Immature natural killer cell (primary cell): ENCODE measurements around the gene ZNF444. TPM values are rescaled to one million over a fixed set of nuclear protein-coding genes. Genes with fewer than 3 reads are reported as not detected.
A peak's percentile ranks its signal among the peaks of the same experiment; 100 is the strongest.

ENCODE experiments used
- DNase-seq, 3 donors: peaks; one replicate each; pipeline ENCODE4 v3.0.0; 2022; ENCODE audit warnings: mixed read lengths in 1 of 3
- H3K27ac Mint-ChIP-seq, 6 donors: one replicate each; pipeline ENCODE4 v1.8.0; 2020; ENCODE audit warnings: mixed read lengths in 6 of 6, mild to moderate bottlenecking in 5 of 6, inconsistent platforms in 4 of 6, moderate library complexity in 3 of 6
- H3K27me3 Mint-ChIP-seq, 3 donors: one replicate each; pipeline ENCODE4 v1.8.0; 2020 to 2021; ENCODE audit warnings: low read depth in 3 of 3, mild to moderate bottlenecking in 3 of 3, mixed read lengths in 3 of 3, moderate library complexity in 3 of 3, inconsistent platforms in 1 of 3
- H3K36me3 Mint-ChIP-seq, 3 donors: one replicate each; pipeline ENCODE4 v1.8.0; 2020; ENCODE audit warnings: mixed read lengths in 3 of 3, inconsistent platforms in 2 of 3, mild to moderate bottlenecking in 2 of 3
- H3K4me1 Mint-ChIP-seq, 2 donors: one replicate each; pipeline ENCODE4 v1.8.0; 2020; ENCODE audit warnings: inconsistent platforms in 2 of 2, mild to moderate bottlenecking in 2 of 2, mixed read lengths in 2 of 2, moderate library complexity in 1 of 2
- H3K4me3 Mint-ChIP-seq, 5 donors: one replicate each; pipeline ENCODE4 v1.8.0; 2020; ENCODE audit warnings: mild to moderate bottlenecking in 5 of 5, mixed read lengths in 5 of 5, inconsistent platforms in 3 of 5, moderate library complexity in 3 of 5
- H3K9me3 Mint-ChIP-seq, 6 donors: one replicate each; pipeline ENCODE4 v1.8.0; 2020; ENCODE audit warnings: mild to moderate bottlenecking in 6 of 6, mixed read lengths in 6 of 6, inconsistent platforms in 4 of 6, moderate library complexity in 3 of 6
- polyA plus RNA-seq, 3 donors: library from polyadenylated mRNA; unstranded; fragments of 300-500 nt; fragmentation: Illumina TruSeq; gene quantifications; one replicate each; pipeline ENCODE4 v1.2.3, GENCODE V29; 2021

The ZNF444 gene
- polyA plus RNA-seq, 3 donors from 2014 or later, result 7.9 to 19.1 (median 9.0) TPM

- Mint-ChIP-seq H3K4me3 (peak overlapping the region; percentile 84 to 94 (median 89)), H3K36me3 (no peaks in the 10 kb centered on the region), H3K27ac (peak overlapping the region; percentile 86 to 97 (median 94)), H3K4me1 (peaks cover 37 to 41% of the 10 kb centered on the region in 2 donors), H3K9me3 (no peaks in the 10 kb centered on the region), H3K27me3 (peaks cover 7 to 9% (median 7%) of the 10 kb centered on the region in 3 donors)
- peak; percentile 81 to 89 (median 87) for DNase-seq
These were observed 20.5 kb upstream of the ZNF444 start for GRCh38 chr19:56120371-56121179.

DNA sequence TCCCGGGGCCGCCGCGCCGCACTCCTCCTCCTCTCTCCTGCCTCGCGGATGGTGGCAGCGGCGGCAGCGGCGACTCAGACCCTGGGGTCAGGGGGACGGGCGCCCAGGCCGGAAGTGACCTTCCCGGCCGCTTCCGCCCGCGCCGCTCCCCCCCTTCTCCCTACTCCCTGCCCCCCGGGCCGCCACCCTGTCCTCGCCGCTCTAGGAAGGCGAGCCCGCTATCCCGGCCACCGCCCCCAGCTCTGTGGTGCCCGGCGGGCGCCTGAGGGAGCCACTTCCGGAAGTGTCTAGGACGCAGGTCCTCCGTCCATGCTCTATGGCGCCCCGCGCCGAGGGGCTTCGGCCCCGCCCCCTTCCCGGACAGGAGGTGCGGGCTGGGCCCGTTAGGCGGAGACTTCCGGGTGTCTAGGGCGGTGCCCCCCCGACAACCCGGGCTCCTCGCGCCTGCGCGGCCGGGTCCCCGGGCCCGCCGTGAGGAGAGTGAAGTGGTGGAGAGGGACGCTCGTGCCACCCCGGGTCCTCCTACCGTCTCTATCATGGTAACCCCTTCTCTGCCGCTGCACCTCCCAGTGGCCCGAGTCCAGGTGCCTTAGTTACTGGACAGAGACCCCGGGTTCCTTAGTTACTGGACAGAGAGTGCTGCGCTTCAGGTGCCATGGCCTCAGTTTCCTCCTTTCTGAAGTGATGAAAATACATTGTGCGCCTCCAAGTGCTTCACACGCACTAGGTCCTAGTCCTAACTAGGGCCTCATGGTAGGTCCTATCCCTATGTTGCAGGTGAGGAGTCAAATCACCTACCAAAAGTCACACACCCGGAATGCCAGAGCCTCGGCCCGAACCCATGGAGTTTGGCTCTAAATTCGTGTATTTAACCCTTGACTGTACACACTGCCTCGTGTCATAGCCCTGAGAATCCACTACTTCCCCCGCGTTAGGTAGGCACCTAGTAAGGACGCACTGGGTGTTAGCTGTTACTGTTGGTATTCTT is 19.6 kb upstream of the ZNF444 start, which contains the start of gene ZNF787:
Gene ZNF787, minus strand, starts transcription at position 116 of the 988 bp plus-strand sequence. CDS start 18,078 bp downstream, outside the sequence.
- H3K27ac Mint-ChIP-seq, result peak within 1 kb of the TSS; percentile 86 to 97 (median 94)
- DNase-seq, result peak; percentile 98
- H3K4me3 Mint-ChIP-seq, result peak within 1 kb of the TSS; percentile 84 to 94 (median 89)
- peaks cover 36 to 40% of the 10 kb centered on the region in 2 donors for H3K4me1 Mint-ChIP-seq
- peaks cover 6 to 9% (median 7%) of the 10 kb centered on the region in 3 donors for H3K27me3 Mint-ChIP-seq
- H3K36me3 Mint-ChIP-seq, result no peaks in the 10 kb centered on the region
- no peaks in the 10 kb centered on the region for H3K9me3 Mint-ChIP-seq

- Mint-ChIP-seq H3K27me3 (peaks cover 6 to 9% (median 7%) of the 10 kb centered on the region in 3 donors), H3K4me3 (peak overlapping the region in 1 of 5 donors; percentile 25), H3K27ac (no peak overlapping the region), H3K36me3 (no peaks in the 10 kb centered on the region), H3K9me3 (no peaks in the 10 kb centered on the region), H3K4me1 (peaks cover 26 to 29% of the 10 kb centered on the region in 2 donors)
- DNase-seq, result no peak
These were observed 17.7 kb upstream of the ZNF444 start for GRCh38 chr19:56123266-56123891.

GRCh38 chr19:56124578-56124977 is 16.5 kb upstream of the ZNF444 start:
- Mint-ChIP-seq H3K4me1 (peaks cover 17% of the 10 kb centered on the region in 2 donors), H3K36me3 (no peaks in the 10 kb centered on the region), H3K4me3 (no peak overlapping the region), H3K27me3 (peaks cover 6 to 7% (median 6%) of the 10 kb centered on the region in 3 donors), H3K27ac (no peak overlapping the region), H3K9me3 (no peaks in the 10 kb centered on the region)
- DNase-seq, result no peak

DNA sequence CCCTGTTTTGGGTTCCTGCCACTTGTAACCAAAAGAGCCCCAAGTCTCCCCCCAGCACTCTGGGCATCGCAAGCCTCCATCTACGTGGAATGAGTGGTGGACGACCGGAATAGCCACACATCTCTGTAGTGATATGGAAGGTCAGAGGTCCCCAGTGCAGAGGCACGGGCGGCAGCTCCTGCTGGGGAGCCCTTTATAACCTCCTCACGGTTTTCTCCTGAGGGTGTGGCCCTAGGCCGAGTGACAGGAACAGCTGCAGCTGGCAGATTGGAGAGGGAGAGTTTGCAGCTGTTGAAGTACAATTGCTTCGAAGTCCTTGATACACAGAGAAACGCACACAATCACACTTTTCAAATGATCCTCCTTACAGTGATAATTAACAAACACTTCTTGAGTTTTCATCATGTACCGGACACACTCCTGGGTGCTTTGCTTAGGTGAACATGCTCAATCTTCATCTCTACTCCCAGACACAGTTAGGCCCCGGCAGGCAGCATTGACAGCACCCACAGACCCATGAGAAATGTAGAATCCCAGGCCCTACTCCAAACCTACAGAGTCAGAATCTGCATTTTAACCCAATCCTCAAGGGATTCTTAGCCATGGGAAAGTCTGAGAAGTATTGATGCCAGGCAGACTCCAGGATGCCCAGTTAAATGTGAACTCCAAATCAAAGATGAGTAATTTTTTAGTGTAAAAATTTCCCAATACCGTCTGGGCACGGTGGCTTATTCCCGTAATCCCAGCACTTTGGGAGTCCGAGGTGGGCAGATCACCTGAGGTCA is 15.1 kb upstream of the ZNF444 start:
- Mint-ChIP-seq H3K27ac (no peak overlapping the region), H3K27me3 (peaks cover 3 to 4% (median 4%) of the 10 kb centered on the region in 3 donors), H3K4me1 (peaks cover 8 to 9% of the 10 kb centered on the region in 2 donors), H3K9me3 (no peaks in the 10 kb centered on the region), H3K4me3 (no peak overlapping the region), H3K36me3 (no peaks in the 10 kb centered on the region)
- DNase-seq, result no peak

- H3K9me3 Mint-ChIP-seq, result no peaks in the 10 kb centered on the region
- peaks cover 0 to 3% (median 0%) of the 10 kb centered on the region in 3 donors for H3K36me3 Mint-ChIP-seq
- H3K4me3 Mint-ChIP-seq, result no peak overlapping the region
- H3K27me3 Mint-ChIP-seq, result peaks cover 0 to under 1% (median 0%) of the 10 kb centered on the region in 3 donors
- no peak overlapping the region for H3K27ac Mint-ChIP-seq
- peaks cover 2% of the 10 kb centered on the region in 2 donors for H3K4me1 Mint-ChIP-seq
- no peak for DNase-seq
These were observed 13.9 kb upstream of the ZNF444 start for GRCh38 chr19:56126983-56127780.

DNA sequence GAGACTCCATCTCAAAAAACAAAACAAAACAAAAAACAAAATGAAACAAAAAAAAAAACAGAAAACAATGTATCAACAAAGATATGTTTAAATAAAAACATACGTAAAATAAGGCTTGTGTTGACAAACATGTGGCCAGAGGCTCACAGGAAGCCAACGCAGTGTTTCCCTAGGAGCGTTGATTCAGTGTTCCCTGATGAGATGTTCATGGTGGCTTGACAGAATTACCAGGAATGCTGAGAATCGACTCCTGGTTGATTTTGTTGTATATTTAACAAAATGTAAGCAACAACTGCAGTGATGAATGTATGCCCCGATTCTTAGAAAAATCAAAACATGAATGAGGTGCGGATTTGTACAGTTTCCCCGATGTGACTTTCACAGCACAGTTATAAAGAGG is 11.1 kb upstream of the ZNF444 start:
- no peak overlapping the region for H3K4me3 Mint-ChIP-seq

DNA sequence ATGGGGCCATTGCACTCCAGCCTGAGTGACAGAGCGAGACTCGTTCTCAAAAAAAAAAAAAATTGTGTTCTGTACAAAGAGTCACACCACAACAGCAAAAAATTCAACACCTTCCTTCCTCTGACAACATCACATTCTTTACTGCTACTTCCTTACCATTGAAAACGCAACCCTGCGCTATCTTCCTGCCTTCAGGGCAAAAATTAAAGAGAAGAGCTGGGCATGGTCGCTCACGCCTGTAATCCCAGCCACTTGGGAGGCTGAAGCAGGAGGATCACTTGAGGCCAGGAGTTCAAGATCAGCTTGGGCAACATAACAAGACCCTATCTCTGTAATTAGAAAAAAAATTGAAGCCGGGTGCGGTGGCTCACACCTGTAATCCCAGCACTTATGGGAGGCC is 9.4 kb upstream of the ZNF444 start:
- Mint-ChIP-seq H3K9me3 (no peaks in the 10 kb centered on the region), H3K4me3 (no peak overlapping the region), H3K4me1 (no peaks in the 10 kb centered on the region), H3K27ac (no peak overlapping the region), H3K36me3 (peaks cover 0 to 3% (median 0%) of the 10 kb centered on the region in 3 donors), H3K27me3 (no peaks in the 10 kb centered on the region)
- no peak for DNase-seq

More for the DNA sequence above, 11.1 kb upstream of the ZNF444 start:
- H3K4me1 Mint-ChIP-seq, result no peaks in the 10 kb centered on the region
- no peaks in the 10 kb centered on the region for H3K9me3 Mint-ChIP-seq
- no peak for DNase-seq
- no peaks in the 10 kb centered on the region for H3K27me3 Mint-ChIP-seq
- H3K27ac Mint-ChIP-seq, result no peak overlapping the region
- peaks cover 0 to 3% (median 0%) of the 10 kb centered on the region in 3 donors for H3K36me3 Mint-ChIP-seq

- Mint-ChIP-seq H3K4me1 (no peaks in the 10 kb centered on the region), H3K27ac (no peak overlapping the region), H3K9me3 (no peaks in the 10 kb centered on the region), H3K4me3 (no peak overlapping the region), H3K36me3 (peaks cover 0 to 3% (median 0%) of the 10 kb centered on the region in 3 donors), H3K27me3 (no peaks in the 10 kb centered on the region)
- DNase-seq, result no peak
These were observed 8.7 kb upstream of the ZNF444 start for GRCh38 chr19:56132316-56132822.

DNA sequence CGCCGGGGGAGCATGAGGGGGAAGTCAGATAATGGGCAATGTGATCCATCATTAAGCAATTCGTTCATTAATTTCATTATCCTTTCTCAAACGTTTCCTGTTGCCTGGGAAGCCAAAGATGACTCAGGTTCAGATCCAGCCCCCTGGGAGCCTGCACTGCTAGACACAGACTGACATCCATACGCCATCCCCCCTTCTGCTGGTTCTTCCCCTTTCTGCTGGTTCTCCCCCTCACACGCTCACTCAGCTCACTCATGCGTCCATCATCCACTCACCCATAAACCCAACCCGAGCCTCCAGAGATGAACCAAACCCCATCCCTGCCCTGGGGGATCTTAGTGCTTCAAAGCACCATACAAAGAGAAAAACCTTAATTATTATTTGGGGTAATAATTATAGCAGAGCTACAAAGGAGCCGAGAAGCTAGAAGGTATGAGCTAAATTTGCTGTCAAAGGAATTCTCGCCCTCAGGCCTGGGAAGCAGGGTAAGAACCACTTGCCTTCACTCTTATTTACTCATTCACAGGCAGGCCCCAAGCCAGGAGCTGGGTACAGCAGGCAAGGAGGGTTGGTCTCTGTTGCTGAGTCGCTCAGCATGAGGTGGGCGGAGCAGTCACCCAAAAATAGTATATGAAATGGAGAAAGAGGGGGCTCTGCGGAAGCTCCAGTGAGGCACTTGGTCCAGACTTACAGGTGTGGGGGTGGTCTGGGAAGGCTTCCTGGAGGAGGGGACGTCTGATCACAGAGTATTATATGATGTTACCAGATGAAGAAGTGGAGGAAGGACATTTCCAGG is 7.0 kb upstream of the ZNF444 start:
- H3K9me3 Mint-ChIP-seq, result no peaks in the 10 kb centered on the region
- H3K36me3 Mint-ChIP-seq, result peaks cover 0 to 3% (median 0%) of the 10 kb centered on the region in 3 donors
- no peak for DNase-seq
- no peak overlapping the region for H3K27ac Mint-ChIP-seq
- H3K4me1 Mint-ChIP-seq, result peaks cover under 1 to 2% of the 10 kb centered on the region in 2 donors
- no peak overlapping the region for H3K4me3 Mint-ChIP-seq
- H3K27me3 Mint-ChIP-seq, result no peaks in the 10 kb centered on the region

DNA sequence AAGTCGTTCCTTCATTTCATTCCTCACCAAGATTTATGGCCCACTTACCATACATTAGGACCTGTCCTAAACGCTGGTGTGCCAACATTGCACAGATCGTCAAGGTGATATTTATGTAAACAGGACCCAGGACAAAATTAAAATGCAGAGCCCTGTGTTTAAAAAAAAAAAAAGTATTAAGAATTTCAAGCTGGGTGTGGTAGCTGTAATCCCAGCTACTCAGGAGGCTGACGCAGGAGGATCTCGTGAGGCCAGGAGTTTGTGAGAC is 6.5 kb upstream of the ZNF444 start:
- Mint-ChIP-seq H3K9me3 (no peaks in the 10 kb centered on the region), H3K27me3 (no peaks in the 10 kb centered on the region), H3K27ac (no peak overlapping the region), H3K4me1 (peaks cover 4 to 8% of the 10 kb centered on the region in 2 donors), H3K36me3 (peaks cover 0 to 3% (median 0%) of the 10 kb centered on the region in 3 donors), H3K4me3 (no peak overlapping the region)
- DNase-seq, result no peak
